NCI-H526 (cell line): ENCODE measurements around the gene ACTBL2.
"Not testable (repeated sequence)": the region's sequence is repeated elsewhere in the genome, so short reads cannot be mapped to it uniquely, and the experiment has no call there.

ENCODE experiments used
- DNase-seq, 2 experiments: peaks; one replicate each; lab custom pipeline; 2025; lab: John Stamatoyannopoulos, UW

Gene ACTBL2

GRCh38 chr5:57494104-57495098 lies 11.8 kb upstream of the ACTBL2 start:
- DNase-seq: no peak

GRCh38 chr5:57493034-57493433 lies 10.4 kb upstream of the ACTBL2 start:
- no peak for DNase-seq

GRCh38 chr5:57492632-57493031 lies 10.0 kb upstream of the ACTBL2 start:
- no peak for DNase-seq

GRCh38 chr5:57491369-57491965 lies 8.9 kb upstream of the ACTBL2 start:
- DNase-seq: no peak

GRCh38 chr5:57488215-57488955 lies 5.8 kb upstream of the ACTBL2 start:
- DNase-seq: no peak

GRCh38 chr5:57486027-57486602 lies 3.5 kb upstream of the ACTBL2 start:
- DNase-seq: no peak

- no peak for DNase-seq
Observed at GRCh38 chr5:57478826-57479225, 3.8 kb downstream of the ACTBL2 start.

- no peak for DNase-seq
Observed at GRCh38 chr5:57476601-57477056, 6.0 kb downstream of the ACTBL2 start.

- DNase-seq: no peak
Observed at GRCh38 chr5:57470339-57470738, 12.3 kb downstream of the ACTBL2 start.

- no peak for DNase-seq
Observed at GRCh38 chr5:57468481-57469163, 14.0 kb downstream of the ACTBL2 start.

- DNase-seq: no peak
Observed at GRCh38 chr5:57466544-57466943, 16.1 kb downstream of the ACTBL2 start.

- not testable (repeated sequence) for DNase-seq
Observed at GRCh38 chr5:57460056-57460455, 22.6 kb downstream of the ACTBL2 start.

GRCh38 chr5:57458443-57458842 lies 24.2 kb downstream of the ACTBL2 start:
- DNase-seq: no peak

- no peak for DNase-seq
Observed at GRCh38 chr5:57456531-57457135, 26.0 kb downstream of the ACTBL2 start.

GRCh38 chr5:57455511-57456455 lies 26.8 kb downstream of the ACTBL2 start:
- no peak for DNase-seq

GRCh38 chr5:57454896-57455295 lies 27.7 kb downstream of the ACTBL2 start:
- DNase-seq: no peak

GRCh38 chr5:57453728-57454127 lies 28.9 kb downstream of the ACTBL2 start:
- no peak for DNase-seq

GRCh38 chr5:57452885-57453284 lies 29.7 kb downstream of the ACTBL2 start:
- DNase-seq: no peak

GRCh38 chr5:57450991-57451876 lies 31.4 kb downstream of the ACTBL2 start:
- no peak for DNase-seq
